CD14-positive monocyte (primary cell): ENCODE results near the gene PFDN4. TPM values are rescaled to one million over a fixed set of nuclear protein-coding genes. Genes with fewer than 3 reads are reported as not detected.

ENCODE experiments used
- DNase-seq, 3 donors: peaks; one replicate each; pipeline ENCODE4 v3.0.0-alpha.2; 2011 to 2022
- H2AFZ ChIP-seq: 2 replicates; pipeline ENCODE4 v1.6.0; 2012; ENCODE audit warnings: mild to moderate bottlenecking, low read depth, low read length, inconsistent platforms; ENCODE audit not compliant: insufficient read depth, poor library complexity, severe bottlenecking
- H3K27ac ChIP-seq, 2 donors: 1 replicate in 1 of 2; 2 replicates in 1 of 2; pipeline ENCODE4 v1.5.1; 2012 to 2013; ENCODE audit warnings: low read length in 2 of 2, control low read depth in 1 of 2, inconsistent platforms in 1 of 2, low read depth in 1 of 2, mild to moderate bottlenecking in 1 of 2
- H3K27me3 ChIP-seq, 2 donors: one replicate each; pipeline versions ENCODE4 v1.6.0 to v1.6.1; 2011 to 2013; ENCODE audit warnings: low read length in 2 of 2; ENCODE audit not compliant: control insufficient read depth in 2 of 2, insufficient read depth in 2 of 2
- H3K36me3 ChIP-seq, 2 donors: replicated peaks in 1 of 2; 1 replicate in 1 of 2; 2 replicates in 1 of 2; pipeline versions ENCODE4 v1.5.1 to v1.6.1; 2012 to 2013; ENCODE audit warnings: low read length in 2 of 2, control low read depth in 1 of 2, inconsistent platforms in 1 of 2, mild to moderate bottlenecking in 1 of 2; ENCODE audit not compliant: insufficient read depth in 2 of 2, control insufficient read depth in 1 of 2
- H3K4me1 ChIP-seq, 2 donors: 1 replicate in 1 of 2; 2 replicates in 1 of 2; pipeline versions ENCODE4 v1.5.1 to v1.6.1; 2012 to 2013; ENCODE audit warnings: low read length in 2 of 2, control low read depth in 1 of 2, inconsistent platforms in 1 of 2, mild to moderate bottlenecking in 1 of 2, moderate library complexity in 1 of 2; ENCODE audit not compliant: insufficient read depth in 2 of 2, control insufficient read depth in 1 of 2
- H3K4me2 ChIP-seq: replicated peaks from 2 replicates; pipeline ENCODE3; 2012; ENCODE audit warnings: low read length, moderate library complexity, mild to moderate bottlenecking; ENCODE audit not compliant: poor library complexity, severe bottlenecking; ENCODE audit errors: extremely low read depth
- H3K4me3 ChIP-seq, 3 experiments: fragments of 200-600 bp in 1 of 3; sonication (generic) in 1 of 3; replicated peaks in 1 of 3; 1 replicate in 2 of 3; 2 replicates in 1 of 3; pipeline ENCODE4 v1.5.1; 2011 to 2013; ENCODE audit warnings: low read length in 3 of 3, mild to moderate bottlenecking in 3 of 3, control low read depth in 2 of 3, low read depth in 2 of 3, inconsistent platforms in 1 of 3, moderate library complexity in 1 of 3
- H3K79me2 ChIP-seq: 2 replicates; pipeline ENCODE4 v1.6.0; 2012; ENCODE audit warnings: mild to moderate bottlenecking, control low read depth, inconsistent platforms, low read length, moderate library complexity; ENCODE audit not compliant: insufficient read depth
- H3K9ac ChIP-seq: 2 replicates; pipeline ENCODE4 v1.6.0; 2017; ENCODE audit warnings: low read length, mild to moderate bottlenecking; ENCODE audit not compliant: insufficient read depth, poor library complexity, severe bottlenecking
- H3K9me3 ChIP-seq, 2 donors: replicated peaks in 1 of 2; 1 replicate in 1 of 2; 2 replicates in 1 of 2; pipeline versions ENCODE4 v1.5.1 to v1.6.1; 2012 to 2013; ENCODE audit warnings: low read length in 2 of 2, control low read depth in 1 of 2; ENCODE audit not compliant: control insufficient read depth in 1 of 2, insufficient read depth in 1 of 2
- H4K20me1 ChIP-seq: 2 replicates; pipeline ENCODE4 v1.6.0; 2012; ENCODE audit warnings: mild to moderate bottlenecking, low read length, control low read depth, moderate library complexity; ENCODE audit not compliant: insufficient read depth
- H3K27ac Mint-ChIP-seq, 7 donors: one replicate each; pipeline ENCODE4 v1.8.0; 2020; ENCODE audit warnings: mild to moderate bottlenecking in 7 of 7, mixed read lengths in 7 of 7, moderate library complexity in 6 of 7, inconsistent platforms in 2 of 7
- H3K27me3 Mint-ChIP-seq, 3 donors: one replicate each; pipeline ENCODE4 v1.8.0; 2021 to 2022; ENCODE audit warnings: low read depth in 3 of 3, mild to moderate bottlenecking in 3 of 3, mixed read lengths in 3 of 3, moderate library complexity in 3 of 3, inconsistent platforms in 1 of 3
- H3K36me3 Mint-ChIP-seq, 2 donors: one replicate each; pipeline ENCODE4 v1.8.0; 2020; ENCODE audit warnings: mixed read lengths in 2 of 2, inconsistent platforms in 1 of 2, mild to moderate bottlenecking in 1 of 2
- H3K4me1 Mint-ChIP-seq: one replicate; pipeline ENCODE4 v1.8.0; 2020; ENCODE audit warnings: mild to moderate bottlenecking, mixed read lengths
- H3K4me3 Mint-ChIP-seq, 2 donors: one replicate each; pipeline ENCODE4 v1.8.0; 2020; ENCODE audit warnings: mild to moderate bottlenecking in 2 of 2, mixed read lengths in 2 of 2, moderate library complexity in 1 of 2
- H3K9me3 Mint-ChIP-seq, 7 donors: one replicate each; pipeline ENCODE4 v1.8.0; 2020 to 2022; ENCODE audit warnings: mixed read lengths in 7 of 7, mild to moderate bottlenecking in 6 of 7, moderate library complexity in 6 of 7, inconsistent platforms in 2 of 7
- CTCF ChIP-seq: fragments of 200-600 bp; IDR thresholded peaks from one replicate; pipeline ENCODE4 v1.8.0; 2022; ENCODE audit warnings: antibody characterized with exemption, mild to moderate bottlenecking
- WGBS: methylation state at CpG from one replicate; pipeline ENCODE4 v1.1.5; 2013; ENCODE audit warnings: missing lambda C conversion rate; ENCODE audit not compliant: insufficient coverage; 5-methylcytosine and 5-hydroxymethylcytosine counted together
- intact Hi-C, 2 donors: fragments of 100-400 bp; cut with micrococcal nuclease; formaldehyde crosslinking; loops; one replicate each; pipeline versions ENCODE4 v1.15.0 to v1.15.1; 2023
- polyA plus RNA-seq, 3 donors: library from polyadenylated mRNA; depleted of rRNA in 1 of 3; unstranded in 2 of 3; stranded (reverse) in 1 of 3; fragments of 300-500 nt in 2 of 3; fragments of >200 nt in 1 of 3; fragmentation: Illumina TruSeq in 2 of 3; gene quantifications; 1 replicate in 2 of 3; 2 replicates in 1 of 3; pipeline ENCODE4 v1.2.3, GENCODE V29; 2012 to 2021

PFDN4 gene
- polyA plus RNA-seq, 3 donors, result 12.6 to 49.0 (median 32.1) TPM

- WGBS, result no CpG with 5 or more reads among the region's 4 CpGs
- no peaks in the 10 kb centered on the region for H3K36me3 Mint-ChIP-seq
- Histone ChIP-seq H3K79me2 (no peaks in the 10 kb centered on the region), H3K27me3 (no peaks in the 10 kb centered on the region), H3K9ac (no peak overlapping the region), H3K9me3 (no peaks in the 10 kb centered on the region), H2AFZ (no peak overlapping the region), H3K36me3 (no peaks in the 10 kb centered on the region), H3K27ac (no peak overlapping the region), H4K20me1 (no peaks in the 10 kb centered on the region), H3K4me1 (no peaks in the 10 kb centered on the region), H3K4me3 (no peak overlapping the region), H3K4me2 (no peak overlapping the region)
- DNase-seq, result no peak
- no peaks in the 10 kb centered on the region for H3K9me3 Mint-ChIP-seq
- no peak for TF ChIP-seq CTCF
- peaks cover 0 to 4% (median 3%) of the 10 kb centered on the region in 3 donors for H3K27me3 Mint-ChIP-seq
- intact Hi-C loops, result no loop called here
- H3K27ac Mint-ChIP-seq, result no peak overlapping the region
- no peaks in the 10 kb centered on the region for H3K4me1 Mint-ChIP-seq
- no peak overlapping the region for H3K4me3 Mint-ChIP-seq
These were observed 46.7 kb downstream of the PFDN4 start for GRCh38 chr20:54254596-54254995.

GRCh38 chr20:54255157-54255556 is 47.3 kb downstream of the PFDN4 start:
- Histone ChIP-seq H3K27me3 (no peaks in the 10 kb centered on the region), H3K9ac (no peak overlapping the region), H3K9me3 (no peaks in the 10 kb centered on the region), H3K4me1 (no peaks in the 10 kb centered on the region), H3K27ac (no peak overlapping the region), H3K4me2 (no peak overlapping the region), H4K20me1 (no peaks in the 10 kb centered on the region), H3K79me2 (no peaks in the 10 kb centered on the region), H3K36me3 (no peaks in the 10 kb centered on the region), H2AFZ (no peak overlapping the region), H3K4me3 (no peak overlapping the region)
- Mint-ChIP-seq H3K9me3 (no peaks in the 10 kb centered on the region), H3K27ac (peak overlapping the region in 1 of 7 donors; percentile 41), H3K4me3 (no peak overlapping the region), H3K27me3 (peaks cover 0 to 5% (median 4%) of the 10 kb centered on the region in 3 donors), H3K4me1 (no peaks in the 10 kb centered on the region), H3K36me3 (no peaks in the 10 kb centered on the region)
- no peak for TF ChIP-seq CTCF
- DNase-seq, result no peak
- WGBS, result 77% methylated on average over 5 of the region's 5 CpGs
- intact Hi-C loops, result no loop called here
